Measurements from ENCODE around the gene TMEM52B.

TMEM52B gene

DNA sequence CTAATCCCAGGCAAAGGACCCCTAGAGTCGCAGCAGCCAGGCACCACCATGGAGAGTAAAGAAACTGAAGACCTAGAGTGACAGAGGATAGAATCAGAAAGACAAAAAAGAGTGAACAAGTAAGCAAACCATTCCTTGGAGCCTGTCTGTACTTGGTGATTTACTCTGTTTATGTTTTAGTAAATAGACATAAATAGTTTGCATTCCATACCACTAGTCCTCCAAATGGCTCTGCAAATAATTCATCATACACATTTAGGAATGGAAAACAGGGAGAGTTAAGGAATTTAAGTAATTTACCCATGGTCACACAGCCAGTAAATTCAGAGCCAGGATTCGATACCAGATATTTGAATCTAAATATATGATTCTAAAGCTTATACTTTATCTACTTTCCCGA lies 9.7 kb upstream of the TMEM52B start:
- no peak overlapping the region for H3K4me3 ChIP-seq (ENCODE audit: low read depth, low read length)
- DNase-seq (ENCODE audit: low read depth), result peak; percentile 62
- TF ChIP-seq, protein P1, sequence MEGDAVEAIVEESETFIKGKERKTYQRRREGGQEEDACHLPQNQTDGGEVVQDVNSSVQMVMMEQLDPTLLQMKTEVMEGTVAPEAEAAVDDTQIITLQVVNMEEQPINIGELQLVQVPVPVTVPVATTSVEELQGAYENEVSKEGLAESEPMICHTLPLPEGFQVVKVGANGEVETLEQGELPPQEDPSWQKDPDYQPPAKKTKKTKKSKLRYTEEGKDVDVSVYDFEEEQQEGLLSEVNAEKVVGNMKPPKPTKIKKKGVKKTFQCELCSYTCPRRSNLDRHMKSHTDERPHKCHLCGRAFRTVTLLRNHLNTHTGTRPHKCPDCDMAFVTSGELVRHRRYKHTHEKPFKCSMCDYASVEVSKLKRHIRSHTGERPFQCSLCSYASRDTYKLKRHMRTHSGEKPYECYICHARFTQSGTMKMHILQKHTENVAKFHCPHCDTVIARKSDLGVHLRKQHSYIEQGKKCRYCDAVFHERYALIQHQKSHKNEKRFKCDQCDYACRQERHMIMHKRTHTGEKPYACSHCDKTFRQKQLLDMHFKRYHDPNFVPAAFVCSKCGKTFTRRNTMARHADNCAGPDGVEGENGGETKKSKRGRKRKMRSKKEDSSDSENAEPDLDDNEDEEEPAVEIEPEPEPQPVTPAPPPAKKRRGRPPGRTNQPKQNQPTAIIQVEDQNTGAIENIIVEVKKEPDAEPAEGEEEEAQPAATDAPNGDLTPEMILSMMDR (conservative IDR thresholded peaks at IDR 0.05; ENCODE audit: low read depth, low read length), result no peak

DNA sequence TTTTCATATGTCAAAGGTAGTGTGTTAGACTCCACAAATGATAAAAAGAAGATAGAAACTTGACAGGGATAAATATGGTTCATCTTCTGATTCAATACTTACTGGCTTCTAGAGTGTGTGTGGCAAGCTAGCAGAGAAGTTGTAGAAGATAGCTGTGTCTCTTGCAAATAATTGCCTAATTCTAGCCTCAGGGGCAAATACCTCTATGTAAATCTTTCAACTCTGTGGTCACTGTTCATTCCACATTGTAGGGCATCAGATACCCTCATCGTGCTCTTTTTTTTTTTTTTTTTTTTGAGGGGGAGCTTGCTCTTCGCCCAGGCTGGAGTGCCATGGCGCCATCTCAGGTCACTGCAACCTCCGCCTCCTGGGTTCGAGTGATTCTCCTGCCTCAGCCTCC lies 8.6 kb upstream of the TMEM52B start:
- peak; percentile 32 for DNase-seq (ENCODE audit: low read depth)
- H3K4me3 ChIP-seq (ENCODE audit: low read depth, low read length), result no peak overlapping the region
- TF ChIP-seq, protein P1 (conservative IDR thresholded peaks at IDR 0.05; ENCODE audit: low read depth, low read length), result no peak

DNA sequence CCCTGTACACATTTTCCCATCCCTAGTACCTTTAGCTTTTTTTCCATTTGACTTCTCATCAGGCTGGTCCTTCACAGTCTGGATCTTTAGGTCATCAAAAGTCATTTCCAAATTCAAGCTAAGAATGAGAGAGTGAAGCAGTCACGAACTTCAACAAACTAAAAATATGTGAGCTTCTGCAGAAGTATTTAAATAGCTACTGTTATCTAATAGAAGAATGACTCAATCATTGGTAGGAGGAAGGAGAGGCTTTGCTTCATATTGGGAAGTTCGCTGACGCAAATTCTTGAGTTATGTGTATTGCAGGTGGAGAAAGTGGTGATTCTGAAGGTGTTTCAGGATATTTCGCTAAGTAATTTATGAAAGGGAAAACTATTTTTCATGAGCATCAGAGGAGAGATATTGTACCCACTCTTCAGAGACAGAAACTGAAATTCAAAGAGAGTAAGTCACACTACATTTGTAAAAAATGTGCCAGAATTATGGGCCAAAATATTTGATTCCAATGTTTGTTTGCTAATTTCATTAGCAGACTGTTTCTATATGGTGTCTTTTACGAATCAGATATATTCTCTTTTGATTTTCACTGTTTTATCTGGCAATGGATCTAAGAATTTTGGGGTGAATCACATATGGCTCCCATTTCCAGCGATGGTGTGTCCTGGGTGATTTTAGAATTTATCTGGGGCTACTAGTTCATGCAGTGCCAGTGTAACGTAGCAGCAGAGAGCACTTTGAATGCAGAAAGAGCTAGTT lies 6.7 kb upstream of the TMEM52B start, which contains the start of gene OLR1:
Gene OLR1, minus strand, starts transcription at position 160 of the 756 bp plus-strand sequence. Its CDS starts 55 bp downstream, at position 105.
- TF ChIP-seq, protein P1 (conservative IDR thresholded peaks at IDR 0.05; ENCODE audit: low read depth, low read length), result no peak
- no peak within 1 kb of the TSS for H3K4me3 ChIP-seq (ENCODE audit: low read depth, low read length)
- peak; percentile 45 for DNase-seq (ENCODE audit: low read depth)

DNA sequence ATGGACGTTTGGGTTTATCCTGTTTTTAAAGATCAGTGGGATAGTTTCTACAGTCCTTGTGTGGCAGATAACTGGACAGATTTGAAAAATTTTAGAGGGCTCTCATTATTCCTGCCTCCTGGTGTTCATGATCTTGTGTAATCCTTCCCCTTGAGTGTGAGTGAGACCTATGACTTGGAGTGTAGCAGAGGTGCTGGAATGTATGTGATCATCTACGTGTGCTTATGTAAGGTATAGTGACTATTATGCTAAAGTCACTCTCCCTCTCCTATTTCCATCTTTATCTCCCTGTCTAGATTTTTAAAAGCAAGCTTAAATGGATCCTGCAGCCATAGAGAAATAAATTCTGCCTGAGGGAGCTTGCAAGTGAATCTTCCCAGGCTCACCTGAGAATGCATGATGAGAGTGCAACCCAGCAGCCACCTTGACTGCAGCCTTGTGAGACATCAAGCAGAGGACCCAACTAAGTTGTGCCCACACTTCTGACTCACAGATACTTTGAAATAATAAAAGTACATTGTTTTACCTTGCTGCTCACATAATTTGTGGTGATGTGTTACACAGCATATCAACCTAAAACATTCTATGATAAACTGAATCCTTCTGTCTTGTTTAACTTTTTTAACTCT lies 3.7 kb upstream of the TMEM52B start:
- TF ChIP-seq, protein P1 (conservative IDR thresholded peaks at IDR 0.05; ENCODE audit: low read depth, low read length), result no peak
- no peak overlapping the region for H3K4me3 ChIP-seq (ENCODE audit: low read depth, low read length)
- DNase-seq (ENCODE audit: low read depth), result no peak

DNA sequence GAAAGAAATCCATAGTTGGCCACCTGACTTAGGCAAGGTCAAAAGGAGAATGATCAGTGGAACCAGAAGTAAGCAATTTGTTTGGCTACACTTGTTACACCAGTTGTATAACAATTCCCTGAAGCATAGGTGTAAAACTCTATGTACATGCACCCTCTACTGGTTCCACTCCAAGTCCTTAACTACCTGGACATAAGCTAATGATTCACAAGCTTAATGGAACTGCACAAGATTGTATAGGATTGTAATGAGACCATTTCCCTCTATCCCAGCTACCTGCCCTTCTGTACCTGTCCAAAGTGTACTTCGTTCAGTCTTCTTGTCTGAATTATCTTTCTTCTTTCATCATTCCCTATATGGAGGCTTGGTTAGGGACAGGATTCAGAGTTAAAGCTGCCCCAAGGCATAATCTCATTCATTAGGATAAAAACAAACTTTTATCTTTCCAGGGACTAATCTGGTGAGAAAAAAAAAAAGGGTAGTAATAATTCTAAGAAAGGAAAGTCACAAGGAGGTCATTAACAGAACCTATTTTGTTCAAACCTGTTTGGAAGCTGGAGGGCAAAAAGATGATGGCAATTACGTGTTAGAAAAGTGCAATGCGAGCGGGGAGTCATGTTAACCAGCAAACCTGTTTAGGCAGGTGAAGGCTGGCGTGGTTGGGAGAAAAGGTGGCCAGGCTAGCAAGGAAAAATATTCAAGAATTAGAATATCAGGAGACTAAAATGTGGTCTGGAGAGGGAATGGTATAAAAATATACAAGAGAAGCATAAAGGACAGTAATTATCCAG lies 2.8 kb upstream of the TMEM52B start:
- TF ChIP-seq, protein P1 (conservative IDR thresholded peaks at IDR 0.05; ENCODE audit: low read depth, low read length), result no peak
- H3K4me3 ChIP-seq (ENCODE audit: low read depth, low read length), result no peak overlapping the region
- no peak for DNase-seq (ENCODE audit: low read depth)

DNA sequence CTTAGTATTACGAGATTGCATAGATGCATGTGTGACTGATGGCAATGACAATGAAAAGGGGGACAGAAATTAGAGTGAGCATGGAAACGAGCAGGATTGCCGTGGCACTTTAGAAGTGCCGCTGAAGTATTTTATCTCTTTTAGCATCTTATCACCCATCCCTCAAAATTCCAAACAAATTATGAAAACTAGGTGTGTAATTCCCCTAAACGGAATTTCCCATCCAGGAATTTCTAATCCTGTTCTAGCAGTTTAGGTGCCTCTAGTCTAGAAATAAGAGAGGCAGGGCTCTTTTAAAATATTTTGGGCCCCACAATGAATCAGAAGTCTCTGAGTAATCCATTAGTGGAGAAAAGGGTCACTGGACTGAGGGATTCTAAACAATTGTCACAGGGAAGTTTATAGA lies 947 bp downstream of the TMEM52B start:
- TF ChIP-seq, protein P1 (conservative IDR thresholded peaks at IDR 0.05; ENCODE audit: low read depth, low read length), result no peak
- H3K4me3 ChIP-seq (ENCODE audit: low read depth, low read length), result no peak overlapping the region
- DNase-seq (ENCODE audit: low read depth), result no peak

Data from choroid plexus epithelial cell (primary cell).